GM19467 (cell line): ENCODE measurements around the gene TLCD4.
"Not testable (repeated sequence)": the region's sequence is repeated elsewhere in the genome, so short reads cannot be mapped to it uniquely, and the experiment has no call there.

Experiments
- ATAC-seq: cut with Tn5 transposase; IDR thresholded peaks from one replicate; pipeline ENCODE4 v1.9.1; 2021; ENCODE audit warnings: mild to moderate bottlenecking, moderate library complexity; ENCODE audit not compliant: unreplicated experiment

Gene TLCD4

GRCh38 chr1:95117207-95118066 is at the start of gene TLCD4:
Gene TLCD4, plus strand, starts transcription at chr1:95117355. Its CDS starts 26,547 bp downstream, at chr1:95143902.
- ATAC-seq, result peak; percentile 53

GRCh38 chr1:95067568-95067967 is 49.6 kb upstream of the TLCD4 start:
- ATAC-seq, result no peak

GRCh38 chr1:95068956-95069709 is 48.0 kb upstream of the TLCD4 start:
- no peak for ATAC-seq

GRCh38 chr1:95069710-95070093 is 47.5 kb upstream of the TLCD4 start:
- ATAC-seq, result no peak

- no peak for ATAC-seq
Measured at GRCh38 chr1:95071539-95071938, 45.6 kb upstream of the TLCD4 start.

- ATAC-seq, result no peak
Measured at GRCh38 chr1:95072117-95072516, 45.0 kb upstream of the TLCD4 start.

- peak; percentile 99 for ATAC-seq
Measured at GRCh38 chr1:95072532-95073419, 44.4 kb upstream of the TLCD4 start, which contains the start of gene ALG14. Gene ALG14, minus strand, starts transcription at chr1:95072951. Its CDS starts 53 bp downstream, at chr1:95072898.

GRCh38 chr1:95073446-95073845 is 43.7 kb upstream of the TLCD4 start:
- ATAC-seq, result no peak

- ATAC-seq, result no peak
Measured at GRCh38 chr1:95076034-95076433, 41.1 kb upstream of the TLCD4 start.

- ATAC-seq, result no peak
Measured at GRCh38 chr1:95080446-95080845, 36.7 kb upstream of the TLCD4 start.

- no peak for ATAC-seq
Measured at GRCh38 chr1:95080879-95081278, 36.3 kb upstream of the TLCD4 start.

- no peak for ATAC-seq
Measured at GRCh38 chr1:95084317-95085176, 32.6 kb upstream of the TLCD4 start.

GRCh38 chr1:95085376-95085775 is 31.8 kb upstream of the TLCD4 start:
- ATAC-seq, result no peak

- ATAC-seq, result no peak
Measured at GRCh38 chr1:95086949-95087533, 30.1 kb upstream of the TLCD4 start.

GRCh38 chr1:95088303-95088702 is 28.9 kb upstream of the TLCD4 start:
- no peak for ATAC-seq

GRCh38 chr1:95089650-95090287 is 27.4 kb upstream of the TLCD4 start:
- no peak for ATAC-seq

GRCh38 chr1:95091290-95091689 is 25.9 kb upstream of the TLCD4 start:
- not testable (repeated sequence) for ATAC-seq

- not testable (repeated sequence) for ATAC-seq
Measured at GRCh38 chr1:95092891-95093290, 24.3 kb upstream of the TLCD4 start.

GRCh38 chr1:95093296-95093695 is 23.9 kb upstream of the TLCD4 start:
- no peak for ATAC-seq
